Measurements from ENCODE around the gene CDH12. TPM values are rescaled to one million over a fixed set of nuclear protein-coding genes. Genes with fewer than 3 reads are reported as not detected.

Gene CDH12
- polyA plus RNA-seq, 2 of the 4 experiments (the other 2 are of a cell fraction), result 0.04 TPM; not detected in 1

DNA sequence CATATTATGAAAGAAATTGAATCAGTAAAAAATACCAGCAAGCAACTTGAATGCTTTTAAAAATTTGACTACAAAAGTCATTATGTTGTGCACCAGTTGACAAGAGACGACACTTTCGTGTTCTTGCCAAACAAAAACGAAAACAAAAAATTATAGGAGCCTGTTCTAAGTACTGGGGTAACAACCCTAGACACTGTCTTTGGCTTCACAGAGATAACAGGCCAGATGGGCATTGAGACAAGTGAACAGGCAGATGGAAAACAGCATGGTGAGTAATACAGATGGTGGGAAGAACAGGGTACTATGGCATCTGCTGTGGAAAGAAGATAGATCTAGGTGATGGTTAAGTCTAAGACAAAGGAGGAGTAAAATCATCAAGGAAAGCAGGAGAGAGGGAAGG lies 99.0 kb downstream of the CDH12 start (continued):
- TF ChIP-seq POLR2AphosphoS2 (conservative IDR thresholded peaks at IDR 0.05; ENCODE audit: low read length), result no peak
- TF ChIP-seq TP53 (CRISPR knock-in tag; IDR thresholded peaks at IDR 0.05), result no peak
- TF ChIP-seq, protein P1, sequence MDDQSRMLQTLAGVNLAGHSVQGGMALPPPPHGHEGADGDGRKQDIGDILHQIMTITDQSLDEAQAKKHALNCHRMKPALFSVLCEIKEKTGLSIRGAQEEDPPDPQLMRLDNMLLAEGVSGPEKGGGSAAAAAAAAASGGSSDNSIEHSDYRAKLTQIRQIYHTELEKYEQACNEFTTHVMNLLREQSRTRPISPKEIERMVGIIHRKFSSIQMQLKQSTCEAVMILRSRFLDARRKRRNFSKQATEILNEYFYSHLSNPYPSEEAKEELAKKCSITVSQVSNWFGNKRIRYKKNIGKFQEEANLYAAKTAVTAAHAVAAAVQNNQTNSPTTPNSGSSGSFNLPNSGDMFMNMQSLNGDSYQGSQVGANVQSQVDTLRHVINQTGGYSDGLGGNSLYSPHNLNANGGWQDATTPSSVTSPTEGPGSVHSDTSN (IDR thresholded peaks at IDR 0.05), result no peak
- TF ChIP-seq HDAC2 (IDR thresholded peaks at IDR 0.05), result no peak
- TF ChIP-seq, protein P2, sequence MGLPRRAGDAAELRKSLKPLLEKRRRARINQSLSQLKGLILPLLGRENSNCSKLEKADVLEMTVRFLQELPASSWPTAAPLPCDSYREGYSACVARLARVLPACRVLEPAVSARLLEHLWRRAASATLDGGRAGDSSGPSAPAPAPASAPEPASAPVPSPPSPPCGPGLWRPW (IDR thresholded peaks at IDR 0.05), result no peak
- TF ChIP-seq EP300 (IDR thresholded peaks at IDR 0.05), result no peak
- TF ChIP-seq EHF (CRISPR knock-in tag; IDR thresholded peaks at IDR 0.05), result no peak

DNA sequence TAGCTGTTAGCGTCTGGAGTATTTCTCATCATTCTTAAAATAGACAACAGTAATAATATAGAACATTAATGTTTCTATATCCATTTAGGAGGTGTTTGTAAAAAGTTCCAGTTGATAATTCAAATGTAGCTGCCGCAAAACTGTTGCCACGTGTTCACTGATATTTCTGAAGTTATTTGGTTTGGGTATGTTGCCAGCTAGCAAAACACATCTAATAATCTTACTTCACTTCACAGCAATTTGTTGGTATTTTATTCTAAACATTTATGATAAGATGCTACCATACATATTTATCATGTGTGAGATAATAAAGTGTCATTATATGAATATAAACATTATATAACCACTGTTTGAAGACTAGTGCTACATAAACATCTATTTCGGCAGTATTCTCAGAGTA lies 101.6 kb downstream of the CDH12 start:
- no peak for FAIRE-seq
- H3K4me1 ChIP-seq, result no peaks in the 10 kb centered on the region
- CTCF ChIA-PET, result no interaction called here

DNA sequence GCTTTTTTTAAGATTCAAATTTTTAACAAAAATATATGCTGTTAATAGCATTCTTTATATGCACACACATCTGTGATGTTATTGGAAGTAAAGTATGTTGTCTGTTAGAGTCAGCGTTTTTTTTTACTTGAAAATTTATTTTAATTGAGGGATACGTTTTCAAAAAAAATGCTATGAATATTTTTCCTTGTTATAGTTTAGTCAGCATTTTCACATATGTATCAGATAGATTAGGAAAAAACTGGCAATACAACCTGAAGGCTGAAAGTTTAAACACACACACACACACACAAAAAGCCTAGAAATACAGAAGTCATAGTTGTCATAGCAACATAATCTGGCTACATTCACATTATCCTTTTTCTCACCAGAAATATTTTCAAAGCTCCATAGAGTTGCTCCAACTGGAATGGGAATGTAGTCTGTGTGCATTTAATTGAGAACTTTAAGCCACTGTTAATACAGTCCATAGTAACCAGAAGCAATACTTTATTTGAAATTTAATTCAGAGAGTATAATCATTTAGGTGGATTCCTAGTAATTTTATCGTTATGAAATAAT lies 116.6 kb downstream of the CDH12 start:
- 4% methylated on average over 3 of the region's 3 CpGs for WGBS (ENCODE audit: missing lambda C conversion rate)
- no peaks in the 10 kb centered on the region for H3K9me3 ChIP-seq
- no peak for DNase-seq (ENCODE audit: low read depth in 1 of 2, low spot score in 1 of 2)
- no peaks in the 10 kb centered on the region for H3K4me1 ChIP-seq
- H3K4me3 ChIP-seq, result no peak overlapping the region
- POLR2A ChIA-PET, result no interaction called here
- TF ChIP-seq NPAS2 (CRISPR knock-in tag; IDR thresholded peaks at IDR 0.05; ENCODE audit: borderline replicate concordance) (no peak), MAFK (IDR thresholded peaks at IDR 0.05; ENCODE audit: partially characterized antibody) (peak; percentile 48)
- no peak for ATAC-seq
- no peak overlapping the region for H3K27ac ChIP-seq
- FAIRE-seq, result no peak
- CTCF ChIA-PET, result no interaction called here
- H3K4me2 ChIP-seq, result no peak overlapping the region

More for the DNA sequence above, 101.6 kb downstream of the CDH12 start:
- TF ChIP-seq, protein P3, sequence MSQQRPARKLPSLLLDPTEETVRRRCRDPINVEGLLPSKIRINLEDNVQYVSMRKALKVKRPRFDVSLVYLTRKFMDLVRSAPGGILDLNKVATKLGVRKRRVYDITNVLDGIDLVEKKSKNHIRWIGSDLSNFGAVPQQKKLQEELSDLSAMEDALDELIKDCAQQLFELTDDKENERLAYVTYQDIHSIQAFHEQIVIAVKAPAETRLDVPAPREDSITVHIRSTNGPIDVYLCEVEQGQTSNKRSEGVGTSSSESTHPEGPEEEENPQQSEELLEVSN (IDR thresholded peaks at IDR 0.05; ENCODE audit: borderline replicate concordance, low read depth), result no peak
- TF ChIP-seq NFE2L2 (conservative IDR thresholded peaks at IDR 0.05; ENCODE audit: low read length) (no peak), TFCP2L1 (CRISPR knock-in tag; IDR thresholded peaks at IDR 0.05) (no peak), HOXB13 (CRISPR knock-in tag; IDR thresholded peaks at IDR 0.05; ENCODE audit: low read depth) (no peak), RFX5 (IDR thresholded peaks at IDR 0.05) (no peak), POLR2AphosphoS2 (conservative IDR thresholded peaks at IDR 0.05; ENCODE audit: low read length) (no peak), MAZ (IDR thresholded peaks at IDR 0.05; ENCODE audit: borderline replicate concordance, low read depth, low read length) (no peak), ZSCAN20 (CRISPR knock-in tag; IDR thresholded peaks at IDR 0.05) (no peak), CEBPB (IDR thresholded peaks at IDR 0.05) (no peak)
- TF ChIP-seq, protein P4, sequence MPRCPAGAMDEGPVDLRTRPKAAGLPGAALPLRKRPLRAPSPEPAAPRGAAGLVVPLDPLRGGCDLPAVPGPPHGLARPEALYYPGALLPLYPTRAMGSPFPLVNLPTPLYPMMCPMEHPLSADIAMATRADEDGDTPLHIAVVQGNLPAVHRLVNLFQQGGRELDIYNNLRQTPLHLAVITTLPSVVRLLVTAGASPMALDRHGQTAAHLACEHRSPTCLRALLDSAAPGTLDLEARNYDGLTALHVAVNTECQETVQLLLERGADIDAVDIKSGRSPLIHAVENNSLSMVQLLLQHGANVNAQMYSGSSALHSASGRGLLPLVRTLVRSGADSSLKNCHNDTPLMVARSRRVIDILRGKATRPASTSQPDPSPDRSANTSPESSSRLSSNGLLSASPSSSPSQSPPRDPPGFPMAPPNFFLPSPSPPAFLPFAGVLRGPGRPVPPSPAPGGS (IDR thresholded peaks at IDR 0.05), result no peak
- TF ChIP-seq, protein P5, sequence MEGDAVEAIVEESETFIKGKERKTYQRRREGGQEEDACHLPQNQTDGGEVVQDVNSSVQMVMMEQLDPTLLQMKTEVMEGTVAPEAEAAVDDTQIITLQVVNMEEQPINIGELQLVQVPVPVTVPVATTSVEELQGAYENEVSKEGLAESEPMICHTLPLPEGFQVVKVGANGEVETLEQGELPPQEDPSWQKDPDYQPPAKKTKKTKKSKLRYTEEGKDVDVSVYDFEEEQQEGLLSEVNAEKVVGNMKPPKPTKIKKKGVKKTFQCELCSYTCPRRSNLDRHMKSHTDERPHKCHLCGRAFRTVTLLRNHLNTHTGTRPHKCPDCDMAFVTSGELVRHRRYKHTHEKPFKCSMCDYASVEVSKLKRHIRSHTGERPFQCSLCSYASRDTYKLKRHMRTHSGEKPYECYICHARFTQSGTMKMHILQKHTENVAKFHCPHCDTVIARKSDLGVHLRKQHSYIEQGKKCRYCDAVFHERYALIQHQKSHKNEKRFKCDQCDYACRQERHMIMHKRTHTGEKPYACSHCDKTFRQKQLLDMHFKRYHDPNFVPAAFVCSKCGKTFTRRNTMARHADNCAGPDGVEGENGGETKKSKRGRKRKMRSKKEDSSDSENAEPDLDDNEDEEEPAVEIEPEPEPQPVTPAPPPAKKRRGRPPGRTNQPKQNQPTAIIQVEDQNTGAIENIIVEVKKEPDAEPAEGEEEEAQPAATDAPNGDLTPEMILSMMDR (IDR thresholded peaks at IDR 0.05), result no peak
- no peak for ATAC-seq
- no peak overlapping the region for H3K4me2 ChIP-seq
- no peak overlapping the region for H3K27ac ChIP-seq
- POLR2A ChIA-PET, result no interaction called here
- H3K9me3 ChIP-seq, result no peaks in the 10 kb centered on the region
- WGBS (ENCODE audit: missing lambda C conversion rate), result 13% methylated on average over 4 of the region's 4 CpGs
- H3K4me3 ChIP-seq, result no peak overlapping the region
- DNase-seq (ENCODE audit: low read depth in 1 of 2, low spot score in 1 of 2), result no peak
